KG1 (cell line): ENCODE data around the gene AP4M1.
A peak's percentile ranks its signal among the peaks of the same experiment; 100 is the strongest.
"Not testable (repeated sequence)": the region's sequence is repeated elsewhere in the genome, so short reads cannot be mapped to it uniquely, and the experiment has no call there.

ENCODE experiments used
- DNase-seq: peaks from one replicate; lab custom pipeline; 2025; lab: John Stamatoyannopoulos, UW

Gene AP4M1

GRCh38 chr7:100130608-100131453 is 29.4 kb downstream of the AP4M1 start:
- DNase-seq = no peak

GRCh38 chr7:100132126-100132525 is 30.7 kb downstream of the AP4M1 start:
- DNase-seq = no peak

- DNase-seq = no peak
Measured at GRCh38 chr7:100132697-100133151, 31.3 kb downstream of the AP4M1 start.

GRCh38 chr7:100137851-100138760 is 36.7 kb downstream of the AP4M1 start:
- no peak for DNase-seq

GRCh38 chr7:100141555-100141949 is 40.1 kb downstream of the AP4M1 start:
- DNase-seq = no peak

- DNase-seq = no peak
Measured at GRCh38 chr7:100142461-100142860, 41.0 kb downstream of the AP4M1 start.

GRCh38 chr7:100146350-100146749 is 44.9 kb downstream of the AP4M1 start:
- DNase-seq = not testable (repeated sequence)

- DNase-seq = no peak
Measured at GRCh38 chr7:100147278-100147677, 45.8 kb downstream of the AP4M1 start.

- DNase-seq = no peak
Measured at GRCh38 chr7:100148225-100148558, 46.7 kb downstream of the AP4M1 start.

- DNase-seq = peak; percentile 74
Measured at GRCh38 chr7:100148559-100149328, 47.3 kb downstream of the AP4M1 start, which contains the start of gene LAMTOR4. LAMTOR4 (plus strand) TSS chr7:100148918; CDS start chr7:100148973, 55 bp downstream.

GRCh38 chr7:100152404-100152803 is 51.0 kb downstream of the AP4M1 start:
- no peak for DNase-seq

- no peak for DNase-seq
Measured at GRCh38 chr7:100152937-100153666, 51.7 kb downstream of the AP4M1 start.

- DNase-seq = no peak
Measured at GRCh38 chr7:100153708-100154535, 52.5 kb downstream of the AP4M1 start.

- DNase-seq = no peak
Measured at GRCh38 chr7:100154651-100155491, 53.4 kb downstream of the AP4M1 start.

- no peak for DNase-seq
Measured at GRCh38 chr7:100155553-100156317, 54.3 kb downstream of the AP4M1 start.

- DNase-seq = no peak
Measured at GRCh38 chr7:100156331-100157068, 55.1 kb downstream of the AP4M1 start.

GRCh38 chr7:100157069-100157333 is 55.6 kb downstream of the AP4M1 start:
- no peak for DNase-seq
